ENCODE measurements around the gene SSR4.

The SSR4 gene

DNA sequence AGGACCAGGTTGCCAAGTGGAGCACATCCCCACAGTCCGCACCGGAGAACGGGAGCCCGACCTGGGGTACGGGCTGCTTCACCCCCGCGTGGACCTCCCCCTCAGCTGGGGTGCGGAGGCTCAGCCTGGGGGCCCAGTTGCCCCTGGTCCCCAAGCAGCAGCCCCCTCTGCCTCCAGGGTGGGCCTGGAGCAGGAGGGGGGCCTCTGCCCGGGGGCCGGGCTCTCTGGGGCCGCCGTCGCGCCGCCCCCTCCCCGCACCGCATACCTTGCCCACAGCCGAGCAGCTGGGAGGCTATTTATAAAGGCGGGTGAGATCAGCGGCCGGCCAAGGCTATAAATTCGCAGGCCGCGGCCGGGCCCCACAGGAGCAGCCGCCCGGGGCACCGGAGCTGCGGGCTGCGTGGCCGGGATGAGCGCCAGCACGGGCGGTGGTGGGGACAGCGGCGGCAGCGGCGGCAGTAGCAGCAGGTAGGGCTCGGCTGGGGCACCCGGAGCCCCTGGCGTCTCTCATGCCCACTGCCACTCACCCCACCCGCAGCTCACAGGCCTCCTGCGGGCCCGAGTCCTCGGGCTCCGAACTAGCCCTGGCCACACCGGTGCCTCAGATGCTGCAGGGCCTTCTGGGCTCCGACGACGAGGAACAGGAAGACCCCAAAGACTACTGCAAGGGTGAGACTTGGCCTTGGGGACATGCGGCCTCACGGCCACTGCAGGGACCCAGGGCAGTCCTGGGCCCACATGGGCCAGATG lies 13.6 kb upstream of the SSR4 start, which contains the start of gene SRPK3:
SRPK3 (plus strand) TSS at position 364 of the 750 bp plus-strand sequence; CDS start at position 410, 46 bp downstream.
- DNase-seq (ENCODE audit: low read depth in 2 of 2), result no peak

DNA sequence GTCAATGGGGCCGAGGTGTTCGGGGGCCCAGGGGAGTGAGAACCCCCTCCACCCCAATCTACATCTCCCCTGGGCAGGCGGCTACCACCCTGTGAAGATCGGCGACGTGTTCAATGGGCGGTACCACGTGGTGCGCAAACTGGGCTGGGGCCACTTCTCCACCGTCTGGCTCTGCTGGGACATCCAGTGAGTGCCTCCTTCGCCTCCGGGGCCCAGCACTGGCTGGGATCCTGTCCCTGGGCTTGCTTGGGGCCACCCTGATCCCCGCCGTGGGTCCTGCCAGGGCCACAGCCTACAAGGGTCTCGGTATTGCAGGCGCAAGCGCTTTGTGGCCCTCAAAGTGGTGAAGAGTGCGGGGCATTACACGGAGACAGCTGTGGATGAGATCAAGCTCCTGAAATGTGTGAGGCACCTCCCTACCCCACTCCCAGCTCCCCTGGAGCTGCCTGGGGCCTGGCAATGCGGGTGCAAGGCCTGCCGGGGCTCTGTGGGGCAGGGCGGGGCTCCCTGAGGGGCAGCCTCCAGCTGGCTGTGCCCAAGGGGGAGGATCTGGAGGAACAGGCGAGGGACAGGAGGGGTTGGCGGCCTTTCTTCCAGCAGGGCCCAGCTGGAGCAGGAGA lies 12.9 kb upstream of the SSR4 start:
- no peak for DNase-seq (ENCODE audit: low read depth in 2 of 2)

DNA sequence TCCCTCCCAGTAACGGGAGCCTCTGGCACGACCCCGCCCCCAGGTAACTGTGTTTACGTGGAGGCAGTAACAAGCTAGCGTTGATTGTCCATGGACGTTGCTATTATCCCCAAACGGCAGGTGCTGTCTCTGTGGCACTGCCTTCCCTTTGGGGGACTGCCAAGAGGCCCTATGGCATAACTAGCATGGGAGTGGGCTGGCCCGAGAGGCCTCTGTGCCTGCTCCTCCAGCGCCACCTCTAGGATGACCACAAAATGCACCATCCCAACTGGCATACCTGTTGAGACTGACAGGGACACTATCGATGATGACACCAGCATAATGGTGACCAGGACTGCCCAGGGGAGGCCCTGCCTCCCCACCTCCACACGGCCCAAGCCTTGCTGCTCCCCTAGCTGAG lies 12.2 kb upstream of the SSR4 start:
- no peak for DNase-seq (ENCODE audit: low read depth in 2 of 2)

DNA sequence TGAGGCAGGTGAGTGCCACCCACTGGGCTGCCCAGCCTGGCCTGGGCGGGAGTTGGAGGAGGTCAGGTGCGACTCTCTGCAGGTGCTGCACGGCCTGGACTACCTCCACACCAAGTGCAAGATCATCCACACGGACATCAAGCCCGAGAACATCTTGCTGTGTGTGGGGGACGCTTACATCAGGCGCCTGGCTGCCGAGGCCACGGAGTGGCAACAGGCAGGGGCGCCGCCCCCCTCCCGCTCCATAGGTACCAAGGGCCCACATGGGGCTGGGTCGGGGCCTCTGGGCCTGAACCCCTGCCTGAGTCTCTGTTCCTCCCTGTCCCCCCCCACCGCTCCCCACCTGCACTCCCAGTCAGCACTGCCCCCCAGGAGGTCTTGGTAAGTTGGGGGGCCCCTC lies 11.6 kb upstream of the SSR4 start:
- DNase-seq (ENCODE audit: low read depth in 2 of 2), result no peak

DNA sequence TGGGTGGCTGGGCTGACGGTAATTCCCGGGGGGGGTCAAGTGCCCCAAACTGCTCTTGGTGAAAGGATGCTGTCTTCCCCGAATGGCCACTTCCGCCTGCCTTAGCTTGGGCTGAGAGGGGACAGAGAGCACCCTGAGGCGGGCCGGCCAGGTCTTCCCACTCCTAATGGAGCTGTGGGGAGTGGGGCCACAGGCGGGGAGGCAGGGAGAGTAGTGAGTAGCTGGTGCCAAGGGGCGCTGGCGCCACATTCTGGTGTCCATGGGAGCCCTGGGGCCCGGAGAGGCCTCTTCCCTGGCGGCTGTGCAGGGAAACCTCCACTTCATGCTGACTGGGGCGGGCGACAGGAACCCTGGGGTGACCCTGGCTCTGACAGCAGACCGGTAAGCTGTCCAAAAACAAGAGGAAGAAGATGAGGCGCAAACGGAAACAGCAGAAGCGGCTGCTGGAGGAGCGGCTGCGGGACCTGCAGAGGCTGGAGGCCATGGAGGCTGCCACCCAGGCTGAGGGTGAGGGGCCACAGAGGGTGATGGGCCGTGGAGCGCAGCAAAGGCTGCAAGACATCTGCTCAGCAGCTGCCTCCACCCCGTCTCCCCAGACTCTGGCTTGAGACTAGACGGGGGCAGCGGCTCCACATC lies 11.0 kb upstream of the SSR4 start:
- no peak for DNase-seq (ENCODE audit: low read depth in 2 of 2)

DNA sequence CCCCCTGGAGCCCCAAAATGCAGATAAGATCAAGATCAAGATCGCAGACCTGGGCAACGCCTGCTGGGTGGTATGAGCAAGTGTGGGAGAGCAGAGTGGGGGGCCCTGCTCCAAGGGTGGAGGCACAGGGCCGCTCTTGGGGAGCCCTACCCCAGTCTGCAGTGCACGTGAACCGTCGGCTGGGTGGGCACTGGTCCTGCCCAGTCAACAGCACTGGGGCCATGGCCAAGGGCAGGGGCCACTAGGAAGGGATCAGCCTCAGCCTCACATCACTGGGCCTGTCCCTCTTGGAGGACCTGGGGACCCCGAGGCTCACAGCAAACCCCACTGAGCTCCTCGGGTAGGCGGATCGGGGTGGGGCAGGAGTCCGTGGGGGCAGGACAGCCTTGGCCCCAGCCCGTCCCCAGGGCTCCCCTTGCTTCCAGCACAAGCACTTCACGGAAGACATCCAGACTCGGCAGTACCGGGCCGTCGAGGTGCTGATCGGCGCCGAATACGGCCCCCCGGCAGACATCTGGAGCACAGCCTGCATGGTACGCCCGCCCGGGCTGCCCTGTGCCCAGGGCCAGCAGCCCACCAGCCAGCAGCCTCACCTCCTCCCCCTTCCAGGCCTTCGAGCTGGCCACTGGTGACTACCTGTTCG lies 10.0 kb upstream of the SSR4 start:
- DNase-seq (ENCODE audit: low read depth in 2 of 2), result no peak

DNA sequence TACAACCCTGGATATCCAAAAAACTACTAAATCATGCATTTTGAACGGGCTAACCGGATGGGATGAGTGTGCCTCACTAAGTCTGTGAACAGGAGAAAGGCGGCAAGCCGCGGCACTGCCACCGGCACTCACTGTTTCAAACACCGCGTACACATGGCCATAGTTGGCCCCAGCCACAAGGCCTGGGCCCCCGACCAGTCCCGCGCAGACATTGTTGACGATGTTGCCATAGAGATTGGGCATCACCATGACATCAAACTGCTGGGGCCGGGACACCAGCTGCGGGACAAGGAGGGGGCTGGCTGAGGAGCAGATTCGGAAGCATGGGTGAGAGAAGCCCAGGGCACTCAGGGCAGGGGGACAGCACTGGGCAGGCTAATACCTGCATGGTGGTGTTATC lies 7.8 kb upstream of the SSR4 start:
- DNase-seq (ENCODE audit: low read depth in 2 of 2), result no peak

DNA sequence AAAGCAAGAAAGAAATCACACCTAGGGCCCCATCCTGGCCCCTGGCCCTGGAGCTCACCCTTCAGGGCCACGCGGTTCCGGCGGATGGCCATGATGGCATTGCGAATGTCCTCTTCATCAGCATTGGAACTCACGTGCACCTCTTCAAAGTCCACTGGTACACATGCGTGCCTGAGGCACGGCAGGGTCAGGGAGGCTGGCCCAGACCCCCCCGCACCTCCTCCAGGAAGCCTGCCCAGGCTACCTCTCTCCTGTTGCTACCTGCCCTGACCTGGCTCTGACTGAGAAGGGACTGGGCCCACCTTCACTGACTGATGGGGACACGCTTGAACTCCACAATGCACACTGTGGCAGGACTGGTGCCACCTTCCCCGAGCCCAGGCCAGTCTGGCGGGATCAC lies 4.8 kb upstream of the SSR4 start:
- no peak for DNase-seq (ENCODE audit: low read depth in 2 of 2)

DNA sequence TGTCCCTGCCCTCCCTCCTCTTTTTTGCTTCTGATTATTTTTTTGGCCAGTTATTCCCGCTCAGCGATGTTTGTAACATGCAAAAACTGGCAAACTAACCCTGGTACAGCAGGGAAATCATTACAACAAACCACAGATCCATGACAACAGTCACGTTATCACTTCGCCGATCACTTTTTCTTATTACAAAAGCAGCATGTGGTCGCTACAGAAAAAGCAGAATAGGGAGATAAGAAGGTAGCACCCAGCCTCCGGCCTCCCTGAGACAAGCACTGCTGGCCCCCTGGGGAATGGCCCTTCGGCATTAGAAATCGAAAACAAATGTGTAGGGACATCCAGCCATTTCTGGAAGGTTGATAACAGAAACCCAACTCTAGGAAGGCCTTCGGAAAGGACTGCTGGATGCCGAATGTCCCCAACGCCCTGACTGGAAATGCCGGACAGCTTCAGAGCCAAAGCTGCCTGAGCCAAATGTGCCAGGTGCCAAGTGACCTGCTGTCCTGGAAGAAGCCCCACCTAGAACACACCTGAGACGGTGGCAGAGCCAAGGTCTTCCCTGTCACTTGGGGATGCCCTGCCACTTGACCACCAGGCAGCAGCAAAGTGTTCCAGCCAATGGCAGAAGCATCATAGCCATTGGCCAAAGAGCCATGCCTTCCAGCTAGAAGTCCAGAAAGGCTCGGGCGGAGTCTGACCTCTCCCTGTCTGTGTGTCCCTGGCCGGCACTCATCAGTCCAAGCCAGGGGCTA lies 3.2 kb upstream of the SSR4 start:
- no peak for DNase-seq (ENCODE audit: low read depth in 2 of 2)

DNA sequence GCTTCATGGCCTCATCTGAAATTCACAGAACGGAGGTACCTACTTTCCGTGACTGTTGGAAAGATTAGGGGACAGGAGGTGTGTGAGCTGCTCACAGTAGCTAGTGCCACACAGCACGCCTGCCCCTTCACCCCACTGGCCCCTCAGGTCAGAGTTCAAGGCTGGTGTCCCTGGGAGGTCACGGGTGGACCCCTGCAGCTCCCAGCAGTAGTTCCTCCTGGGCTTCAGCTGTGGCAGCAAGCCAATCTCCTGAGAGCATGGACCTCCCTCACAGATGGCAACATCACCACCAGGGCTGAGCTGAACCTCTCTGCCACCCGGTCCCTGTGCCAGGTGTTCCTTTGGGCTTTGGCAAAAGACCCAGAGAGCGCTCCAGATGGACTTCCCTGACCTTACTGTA lies 2.1 kb upstream of the SSR4 start:
- no peak for DNase-seq (ENCODE audit: low read depth in 2 of 2)

DNA sequence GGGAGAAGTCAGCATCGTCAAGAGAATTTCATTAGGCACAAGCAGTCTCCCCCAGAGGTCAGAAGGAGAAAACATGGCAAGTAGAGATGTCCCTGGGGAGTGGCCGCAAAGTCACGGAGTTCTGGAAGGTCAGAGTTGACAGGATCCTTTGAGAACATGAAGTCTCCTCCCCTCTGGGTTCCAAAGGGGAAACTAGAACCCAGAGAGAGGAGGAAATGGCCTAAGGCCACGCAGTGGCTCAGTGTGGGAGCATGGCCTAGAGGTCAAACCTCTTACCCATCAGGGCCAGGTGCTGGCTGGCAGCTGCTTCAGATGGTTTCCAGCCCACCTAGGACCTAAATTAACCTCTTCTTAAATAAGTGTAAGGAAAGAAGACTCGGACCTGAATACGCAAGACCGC lies 1.2 kb upstream of the SSR4 start:
- no peak for DNase-seq (ENCODE audit: low read depth in 2 of 2)

DNA sequence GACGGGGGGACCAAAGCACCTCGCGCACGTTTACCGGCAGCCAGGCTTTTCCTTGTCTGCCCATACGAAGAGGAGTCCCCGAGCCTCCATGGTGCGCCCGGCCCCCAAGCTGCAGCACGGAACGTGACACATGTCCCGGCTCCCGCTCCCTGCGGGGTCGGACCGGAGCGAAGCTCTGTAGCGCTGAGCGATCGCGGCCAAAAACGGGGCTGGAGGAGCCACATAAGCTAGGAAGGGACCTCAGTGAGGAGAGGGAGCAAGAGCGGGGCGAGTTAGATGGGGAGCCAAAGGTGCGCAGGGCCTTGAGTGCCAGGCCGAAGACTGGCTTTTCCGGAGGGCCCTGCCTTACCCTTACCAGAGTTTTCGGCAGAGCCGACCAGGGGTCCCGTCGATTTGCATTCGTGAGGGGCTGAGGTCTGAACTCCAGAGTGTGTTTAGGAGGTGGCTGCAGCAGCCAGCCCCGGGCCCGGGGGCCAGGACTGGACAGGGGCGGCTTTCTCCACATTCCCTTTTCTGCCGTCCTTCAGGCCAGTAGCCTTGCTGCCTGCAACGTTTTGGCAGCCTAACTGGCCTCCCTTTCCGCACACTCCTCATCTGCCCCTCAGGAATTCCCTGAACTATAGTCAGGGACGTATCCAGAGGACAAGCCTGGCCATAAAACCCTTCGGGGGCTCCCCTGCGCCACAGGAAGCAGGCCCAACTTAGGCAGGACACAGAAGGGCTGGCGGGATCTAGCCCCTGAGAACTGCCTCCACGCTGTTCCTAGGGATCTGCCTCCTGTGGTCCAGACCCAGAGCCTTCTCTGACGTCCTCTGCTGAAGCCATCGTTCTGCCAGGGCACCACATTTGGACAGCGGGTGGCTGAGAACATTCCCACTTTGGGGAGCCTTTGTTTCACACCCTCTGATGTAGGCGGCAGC lies 689 bp downstream of the SSR4 start:
- DNase-seq (ENCODE audit: low read depth in 2 of 2), result peak in 1 of 2 donors; percentile 0

DNA sequence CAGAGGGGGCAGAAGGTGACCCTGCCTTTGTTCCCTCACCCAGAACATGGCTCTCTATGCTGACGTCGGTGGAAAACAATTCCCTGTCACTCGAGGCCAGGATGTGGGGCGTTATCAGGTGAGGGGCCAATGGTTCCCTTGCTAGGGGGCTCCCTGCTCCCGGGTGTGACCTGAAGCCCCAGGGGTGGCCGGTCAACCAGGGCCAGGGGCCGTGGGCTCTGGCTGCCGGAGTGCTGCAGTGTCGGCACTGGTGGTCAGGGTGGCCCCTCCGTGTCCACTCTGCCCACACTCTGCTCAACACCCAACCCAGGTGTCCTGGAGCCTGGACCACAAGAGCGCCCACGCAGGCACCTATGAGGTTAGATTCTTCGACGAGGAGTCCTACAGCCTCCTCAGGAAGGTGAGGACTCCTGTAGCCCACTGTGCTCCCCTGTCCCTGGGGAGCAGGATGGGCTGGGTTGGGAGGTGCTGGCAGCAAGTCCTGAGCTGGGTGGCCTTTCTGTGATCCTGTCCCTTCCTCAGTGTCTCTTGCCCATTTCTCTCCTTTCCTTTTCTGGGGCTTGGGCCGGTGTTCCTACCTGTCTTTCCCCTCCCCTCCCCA lies 3.0 kb downstream of the SSR4 start:
- DNase-seq (ENCODE audit: low read depth in 2 of 2), result no peak

DNA sequence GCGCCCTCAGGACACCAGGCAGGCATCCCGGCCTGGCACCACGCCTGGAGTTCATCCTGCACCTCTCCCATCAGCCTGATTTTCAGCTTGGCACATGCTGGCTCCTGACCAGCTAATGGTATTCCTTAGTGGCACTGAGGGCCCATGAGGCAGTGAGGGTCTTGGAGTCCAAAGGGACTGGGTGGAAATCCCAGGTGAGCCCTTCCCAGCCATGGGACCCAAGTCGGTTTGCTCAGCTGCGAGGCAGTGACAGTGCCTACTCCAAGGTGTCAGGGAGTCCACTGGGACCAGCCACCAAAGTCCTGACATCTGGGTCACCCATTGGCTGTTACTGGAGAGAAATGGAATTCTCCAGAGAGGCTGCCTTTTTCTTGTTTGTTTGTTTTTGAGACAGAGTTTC lies 4.9 kb downstream of the SSR4 start:
- DNase-seq (ENCODE audit: low read depth in 2 of 2), result no peak

DNA sequence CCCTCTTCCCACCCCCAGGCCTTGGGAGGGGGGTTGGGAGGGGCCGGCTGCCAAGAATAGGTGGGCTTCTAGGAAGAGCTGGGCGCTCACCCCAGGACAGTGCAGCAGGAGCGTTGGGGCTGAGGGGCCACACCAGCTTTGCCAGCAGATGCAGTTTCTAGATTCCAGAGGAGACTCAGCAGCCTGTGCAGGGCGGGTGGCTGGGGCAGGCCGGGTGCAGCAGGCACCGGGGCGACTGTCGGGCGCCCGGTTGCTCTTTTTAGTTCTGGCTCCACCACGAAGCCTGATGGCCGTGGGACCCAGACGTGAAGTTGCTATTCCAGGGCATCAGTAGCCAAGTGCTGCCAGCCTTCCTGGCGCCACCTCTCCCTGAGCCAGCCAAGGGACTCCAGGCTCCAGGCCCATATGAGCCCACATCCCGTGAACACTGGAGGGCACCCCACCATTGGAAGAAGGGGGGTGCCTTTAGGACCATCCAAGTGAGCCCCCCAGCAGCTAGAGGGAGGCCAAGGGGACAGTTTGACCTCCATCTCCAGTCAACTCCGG lies 5.8 kb downstream of the SSR4 start:
- DNase-seq (ENCODE audit: low read depth in 2 of 2), result no peak

DNA sequence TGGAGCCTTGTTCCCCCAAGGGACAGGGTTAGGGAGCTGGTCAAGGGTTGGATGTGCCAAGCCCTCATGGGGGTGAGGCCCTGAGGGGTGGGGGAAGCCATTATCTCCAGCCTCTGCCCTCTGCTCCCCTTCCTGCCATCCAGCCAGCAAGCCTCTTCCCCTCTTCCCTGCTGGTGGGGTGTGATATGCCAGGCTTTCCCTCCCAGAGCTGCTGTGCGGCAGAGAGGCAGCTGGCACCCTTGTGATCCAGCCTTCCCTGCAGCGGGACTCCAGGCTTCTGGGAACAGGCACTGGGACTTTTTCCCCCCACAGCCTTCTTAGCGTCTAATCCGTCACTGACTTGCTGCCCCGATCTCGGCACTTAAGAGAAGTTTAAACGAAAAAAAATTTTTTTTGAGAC lies 6.3 kb downstream of the SSR4 start:
- DNase-seq (ENCODE audit: low read depth in 2 of 2), result no peak

DNA sequence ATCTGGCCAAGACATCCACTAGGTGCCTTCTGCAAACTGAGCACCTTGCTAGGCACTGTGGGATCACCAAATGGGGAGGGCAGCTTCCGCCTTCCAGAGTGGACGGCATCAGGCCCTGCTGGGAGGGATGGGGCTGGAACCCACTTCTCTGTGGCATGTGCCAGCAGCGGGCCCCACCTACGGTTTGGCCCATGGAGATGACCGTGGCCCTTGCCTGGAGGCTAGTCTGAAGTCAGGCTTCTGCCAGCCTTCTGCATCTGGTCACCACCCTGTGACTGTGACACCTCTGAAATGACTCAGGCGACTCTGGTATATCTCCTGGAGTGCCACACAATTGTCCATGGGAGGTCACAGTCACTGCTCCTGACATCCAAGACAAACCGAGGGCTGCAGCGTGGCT lies 7.2 kb downstream of the SSR4 start:
- DNase-seq (ENCODE audit: low read depth in 2 of 2), result no peak

DNA sequence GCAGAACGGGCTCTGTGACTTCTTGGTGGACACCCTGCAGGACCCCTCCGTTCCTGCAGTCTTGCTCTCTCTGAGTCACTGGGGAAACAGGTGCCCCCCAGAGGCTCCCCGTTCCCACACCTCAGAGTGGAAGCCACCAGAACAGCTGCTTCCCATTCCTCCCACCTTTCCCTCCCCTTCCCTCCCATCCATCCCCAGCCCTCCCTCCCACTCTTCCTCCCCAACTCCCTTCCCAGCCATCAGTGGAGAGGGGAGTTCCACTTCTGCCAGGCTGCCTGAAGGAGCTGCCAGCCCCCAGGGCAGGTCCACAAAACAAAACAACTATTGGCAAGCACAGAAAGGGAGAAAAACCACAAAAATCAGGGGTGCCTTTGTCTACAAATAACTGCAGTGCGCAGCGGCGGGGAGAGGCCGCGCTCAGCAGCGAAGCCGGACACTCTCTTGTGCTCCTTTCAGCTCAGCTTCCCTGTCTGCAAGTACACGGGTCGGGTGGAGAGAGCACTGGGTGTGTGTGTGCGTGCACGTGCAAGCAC lies 8.1 kb downstream of the SSR4 start:
- DNase-seq (ENCODE audit: low read depth in 2 of 2), result no peak

DNA sequence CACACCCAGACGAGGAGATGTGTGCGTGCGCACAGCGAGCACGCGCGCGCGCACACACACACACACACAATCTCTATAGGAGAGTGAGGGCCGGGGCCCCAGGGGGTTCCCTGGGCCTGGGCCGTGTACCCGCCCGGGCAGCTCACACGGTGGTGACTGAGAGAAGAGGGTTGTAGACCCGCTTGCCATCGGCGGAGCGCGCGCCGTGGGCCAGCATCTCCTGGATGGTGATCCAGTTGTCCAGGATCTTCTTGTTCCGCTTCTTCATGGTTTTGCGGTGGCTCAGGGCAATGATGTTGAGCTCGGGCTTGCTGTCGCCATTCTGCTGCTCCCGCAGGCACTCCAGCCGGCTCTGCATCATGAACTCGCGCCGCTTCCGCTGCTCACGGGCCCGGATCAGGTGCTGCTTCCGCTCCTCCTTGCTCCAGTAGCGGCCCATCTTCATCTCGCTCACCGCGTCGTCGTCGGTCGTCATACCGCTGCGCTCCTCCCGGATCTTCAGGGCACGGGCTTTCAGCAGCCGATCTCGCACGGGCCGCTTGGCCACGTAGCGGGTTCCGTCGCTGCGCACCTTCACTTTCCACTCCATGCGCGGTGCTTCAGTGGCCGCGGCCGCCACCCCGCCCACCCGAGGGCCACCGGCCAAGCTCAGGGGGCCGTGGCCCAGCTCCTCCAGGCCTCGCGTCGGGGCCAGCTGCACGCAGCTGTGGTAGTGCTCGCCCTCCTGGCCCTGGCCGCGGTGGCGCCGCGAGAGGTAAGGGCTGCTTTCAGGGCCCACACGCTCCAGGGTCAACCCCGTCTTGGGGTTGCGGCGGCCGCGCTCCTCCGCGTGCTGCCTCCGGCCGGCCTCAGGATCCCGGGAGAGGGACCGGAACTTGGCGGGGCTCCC lies 9.0 kb downstream of the SSR4 start:
- DNase-seq (ENCODE audit: low read depth in 2 of 2), result no peak
